Stomach (tissue), 9 donors: ENCODE measurements around the gene GLI1. TPM values are rescaled to one million over a fixed set of nuclear protein-coding genes. Genes with fewer than 3 reads are reported as not detected.
"Not testable (repeated sequence)": the region's sequence is repeated elsewhere in the genome, so short reads cannot be mapped to it uniquely, and the experiment has no call there.

ENCODE experiments used
- DNase-seq, 2 donors: peaks; one replicate each; pipeline versions ENCODE4 v3.0.0 to v3.0.0-alpha.2; 2013 to 2019
- H3K27ac ChIP-seq, 5 donors: fragments of 200-600 bp in 4 of 5; sonication (generic) in 4 of 5; one replicate each; pipeline ENCODE4 v1.5.1; 2013 to 2019; ENCODE audit warnings: mild to moderate bottlenecking in 1 of 5, moderate library complexity in 1 of 5
- H3K27me3 ChIP-seq, 3 donors: fragments of 200-600 bp; sonication (generic); one replicate each; pipeline ENCODE4 v1.5.1; 2017 to 2019; ENCODE audit warnings: mixed run types in 1 of 3
- H3K36me3 ChIP-seq, 4 donors: fragments of 200-600 bp; sonication (generic); 1 replicate in 3 of 4; 2 replicates in 1 of 4; pipeline ENCODE4 v1.5.1; 2016 to 2019
- H3K4me1 ChIP-seq, 4 donors: fragments of 200-600 bp; sonication (generic); one replicate each; pipeline ENCODE4 v1.5.1; 2016 to 2019
- H3K4me3 ChIP-seq, 4 donors: fragments of 200-600 bp; sonication (generic) in 3 of 4; one replicate each; pipeline ENCODE4 v1.5.1; 2016 to 2019; ENCODE audit warnings: mild to moderate bottlenecking in 1 of 4
- H3K9me3 ChIP-seq, 4 donors: fragments of 200-600 bp; sonication (generic); one replicate each; pipeline ENCODE4 v1.5.1; 2016 to 2019
- CTCF ChIP-seq, 7 experiments: fragments of 450-650 bp in 4 of 7; fragments of 200-600 bp in 3 of 7; sonication (generic) in 3 of 7; IDR thresholded peaks; one replicate each; pipeline ENCODE4 v1.5.1; 2016 to 2019; ENCODE audit warnings: antibody characterized with exemption in 7 of 7, control low read depth in 2 of 7, mild to moderate bottlenecking in 1 of 7
- EP300 ChIP-seq: sonication (generic); formaldehyde crosslinking; IDR thresholded peaks from one replicate; pipeline ENCODE4 v1.6.1; 2017; ENCODE audit warnings: antibody characterized with exemption
- POLR2A ChIP-seq, 4 donors: fragments of 450-650 bp; IDR thresholded peaks; one replicate each; pipeline ENCODE4 v1.6.1; 2016; ENCODE audit warnings: antibody characterized with exemption in 4 of 4, control low read depth in 2 of 4, mild to moderate bottlenecking in 1 of 4, moderate library complexity in 1 of 4
- POLR2AphosphoS5 ChIP-seq, 3 donors: sonication (generic); formaldehyde crosslinking; IDR thresholded peaks; one replicate each; pipeline ENCODE4 v1.6.1; 2016; ENCODE audit warnings: antibody characterized with exemption in 3 of 3
- WGBS, 5 donors: extraction: QIAGEN DNeasy Blood & Tissue Kit in 3 of 5; methylation state at CpG; one replicate each; pipeline versions ENCODE4 v1.1.5 to v1.1.7; 2013 to 2018; 5-methylcytosine and 5-hydroxymethylcytosine counted together
- intact Hi-C: fragments of 100-400 bp; cut with DNase I; formaldehyde crosslinking; loops from one replicate; pipeline ENCODE4 v1.15.1; 2023; ENCODE audit warnings: low total_unique reads
- polyA plus RNA-seq, 3 donors: library from polyadenylated mRNA; stranded (reverse); fragments of 200-250 nt; gene quantifications; one replicate each; pipeline ENCODE4 v1.2.3, GENCODE V29; 2013
- total RNA-seq, 5 donors: library from RNA; depleted of rRNA; stranded (reverse); fragments of >200 nt; gene quantifications; one replicate each; pipeline versions ENCODE4 v1.1.0 to v1.2.3, GENCODE V29; 2014 to 2016
- donor health status: healthy with polysubstance abuse.
- donor health status: Bipolar disorder and iron deficiency.
- donor health status: healthy.

GLI1 gene
- total and polyA plus RNA-seq, 8 donors = 0.14 to 4.0 (median 0.73) TPM

GRCh38 chr12:57511161-57511560 is 51.6 kb downstream of the GLI1 start:
- peaks cover 59 to 91% (median 87%) of the 10 kb centered on the region in 4 donors for H3K36me3 ChIP-seq
- DNase-seq = no peak

GRCh38 chr12:57511588-57512325 is 52.2 kb downstream of the GLI1 start:
- H3K27me3 ChIP-seq = no peaks in the 10 kb centered on the region
- no peak for TF ChIP-seq EP300
- no peak for TF ChIP-seq POLR2AphosphoS5 (IDR thresholded peaks at IDR 0.05)
- TF ChIP-seq CTCF (IDR thresholded peaks at IDR 0.05) = no peak
- TF ChIP-seq POLR2A (IDR thresholded peaks at IDR 0.05) = no peak
- no peaks in the 10 kb centered on the region for H3K9me3 ChIP-seq
- no peak for DNase-seq
- 92 to 97% (median 96%) methylated on average over 6 to 7 of the region's 7 CpGs for WGBS, 5 donors
- H3K4me1 ChIP-seq = peaks cover 0 to 26% (median 10%) of the 10 kb centered on the region in 4 donors
- intact Hi-C loops = no loop called here
- no peak overlapping the region for H3K27ac ChIP-seq
- H3K36me3 ChIP-seq = peaks cover 62 to 92% (median 88%) of the 10 kb centered on the region in 4 donors
- no peak overlapping the region for H3K4me3 ChIP-seq

More at GRCh38 chr12:57511161-57511560, 51.6 kb downstream of the GLI1 start:
- Histone ChIP-seq H3K4me1 (peaks cover 0 to 20% (median 5%) of the 10 kb centered on the region in 4 donors), H3K27me3 (no peaks in the 10 kb centered on the region), H3K27ac (no peak overlapping the region), H3K4me3 (no peak overlapping the region), H3K9me3 (no peaks in the 10 kb centered on the region)
- WGBS, 5 donors = 93 to 99% (median 97%) methylated on average over 4 of the region's 4 CpGs
- intact Hi-C loops = no loop called here
- TF ChIP-seq POLR2A (IDR thresholded peaks at IDR 0.05) = no peak
- TF ChIP-seq POLR2AphosphoS5 (IDR thresholded peaks at IDR 0.05) = no peak
- no peak for TF ChIP-seq CTCF (IDR thresholded peaks at IDR 0.05)
- no peak for TF ChIP-seq EP300

- H3K27me3 ChIP-seq = no peaks in the 10 kb centered on the region
- H3K36me3 ChIP-seq = peaks cover 70 to 100% (median 96%) of the 10 kb centered on the region in 4 donors
- H3K9me3 ChIP-seq = no peaks in the 10 kb centered on the region
- H3K4me1 ChIP-seq = peaks cover 7 to 35% (median 20%) of the 10 kb centered on the region in 4 donors
- DNase-seq = no peak
- H3K27ac ChIP-seq = no peak overlapping the region
- WGBS, 5 donors = 85 to 92% (median 89%) methylated on average over 6 of the region's 6 CpGs
- TF ChIP-seq CTCF (IDR thresholded peaks at IDR 0.05) (no peak), POLR2A (IDR thresholded peaks at IDR 0.05) (no peak), EP300 (no peak)
- no peak overlapping the region for H3K4me3 ChIP-seq
- intact Hi-C loops = no loop called here
Observed at GRCh38 chr12:57512665-57513064, 53.1 kb downstream of the GLI1 start.

GRCh38 chr12:57513266-57513665 is 53.7 kb downstream of the GLI1 start:
- 87 to 97% (median 93%) methylated on average over 5 of the region's 5 CpGs for WGBS, 5 donors
- no peaks in the 10 kb centered on the region for H3K9me3 ChIP-seq
- H3K27me3 ChIP-seq = no peaks in the 10 kb centered on the region
- H3K27ac ChIP-seq = no peak overlapping the region
- no peak overlapping the region for H3K4me3 ChIP-seq
- DNase-seq = no peak
- TF ChIP-seq POLR2AphosphoS5 (IDR thresholded peaks at IDR 0.05) (no peak), EP300 (no peak), POLR2A (IDR thresholded peaks at IDR 0.05) (no peak), CTCF (IDR thresholded peaks at IDR 0.05) (no peak)
- intact Hi-C loops = no loop called here
- peaks cover 75 to 99% (median 97%) of the 10 kb centered on the region in 4 donors for H3K36me3 ChIP-seq
- H3K4me1 ChIP-seq = peaks cover 13 to 41% (median 26%) of the 10 kb centered on the region in 4 donors

- H3K4me3 ChIP-seq, H3K27me3 ChIP-seq, H3K9me3 ChIP-seq, intact Hi-C loops, H3K27ac ChIP-seq, DNase-seq: not testable (repeated sequence)
- H3K36me3 ChIP-seq = peaks cover 75 to 97% (median 94%) of the 10 kb centered on the region in 4 donors
- peaks cover 17 to 45% (median 30%) of the 10 kb centered on the region in 4 donors for H3K4me1 ChIP-seq
- 90 to 98% (median 94%) methylated on average over 6 of the region's 6 CpGs for WGBS, 5 donors
Observed at GRCh38 chr12:57513677-57514076, 54.1 kb downstream of the GLI1 start.

GRCh38 chr12:57514246-57514645 is 54.7 kb downstream of the GLI1 start:
- DNase-seq, H3K4me3 ChIP-seq, H3K27ac ChIP-seq, H3K9me3 ChIP-seq, H3K27me3 ChIP-seq, intact Hi-C loops: not testable (repeated sequence)
- Histone ChIP-seq H3K36me3 (peaks cover 75 to 91% (median 88%) of the 10 kb centered on the region in 4 donors), H3K4me1 (peaks cover 22 to 51% (median 35%) of the 10 kb centered on the region in 4 donors)
- WGBS, 5 donors = 87 to 94% (median 90%) methylated on average over 9 of the region's 9 CpGs
